ENCODE measurements around the gene GNLY.
"Not testable (repeated sequence)": the region's sequence is repeated elsewhere in the genome, so short reads cannot be mapped to it uniquely, and the experiment has no call there.

The GNLY gene

DNA sequence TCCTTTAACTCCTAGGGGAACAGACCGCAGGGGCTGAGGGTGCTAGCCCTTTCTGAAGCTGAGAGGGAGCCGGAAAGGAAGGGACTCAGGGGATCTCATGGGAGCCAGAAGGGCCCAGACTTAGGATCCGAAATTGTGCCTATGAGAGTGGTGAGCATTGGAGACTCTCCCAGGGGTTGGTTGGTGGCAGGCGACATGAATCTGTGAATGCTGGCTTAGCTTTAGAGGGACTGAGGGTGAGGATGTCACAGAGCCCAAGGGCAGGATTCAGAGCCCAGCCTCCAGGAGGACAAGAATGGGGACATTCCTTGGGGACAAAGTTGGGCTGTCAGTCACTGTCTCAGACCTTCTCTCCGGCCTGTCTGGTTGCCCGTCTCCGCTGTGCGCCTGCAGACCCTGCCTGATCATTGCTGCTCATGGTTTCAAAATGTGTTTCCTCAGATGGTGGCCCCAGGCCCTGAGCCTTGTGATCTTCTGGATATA lies 17.5 kb downstream of the GNLY start:
- DNase-seq: no peak

DNA sequence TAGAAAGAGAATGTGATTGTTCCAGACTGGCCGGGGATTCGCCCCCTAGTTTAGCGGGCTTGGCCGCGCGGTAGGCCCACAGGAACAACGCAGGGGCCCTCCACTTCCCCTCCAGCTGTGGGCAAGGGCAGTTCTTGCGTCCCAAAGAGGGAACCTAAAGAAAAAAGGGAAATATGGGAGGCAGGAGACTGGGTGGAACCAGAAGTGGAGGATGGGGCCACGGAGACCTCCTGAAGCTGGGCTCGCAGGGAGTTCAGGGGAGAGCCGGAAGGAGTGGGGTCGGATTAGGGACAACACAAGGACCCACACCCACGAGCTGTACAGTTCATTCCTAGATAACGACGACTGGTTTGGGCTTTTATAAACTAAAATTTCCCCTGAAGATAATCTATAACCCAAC lies 18.2 kb downstream of the GNLY start:
- DNase-seq: no peak

DNA sequence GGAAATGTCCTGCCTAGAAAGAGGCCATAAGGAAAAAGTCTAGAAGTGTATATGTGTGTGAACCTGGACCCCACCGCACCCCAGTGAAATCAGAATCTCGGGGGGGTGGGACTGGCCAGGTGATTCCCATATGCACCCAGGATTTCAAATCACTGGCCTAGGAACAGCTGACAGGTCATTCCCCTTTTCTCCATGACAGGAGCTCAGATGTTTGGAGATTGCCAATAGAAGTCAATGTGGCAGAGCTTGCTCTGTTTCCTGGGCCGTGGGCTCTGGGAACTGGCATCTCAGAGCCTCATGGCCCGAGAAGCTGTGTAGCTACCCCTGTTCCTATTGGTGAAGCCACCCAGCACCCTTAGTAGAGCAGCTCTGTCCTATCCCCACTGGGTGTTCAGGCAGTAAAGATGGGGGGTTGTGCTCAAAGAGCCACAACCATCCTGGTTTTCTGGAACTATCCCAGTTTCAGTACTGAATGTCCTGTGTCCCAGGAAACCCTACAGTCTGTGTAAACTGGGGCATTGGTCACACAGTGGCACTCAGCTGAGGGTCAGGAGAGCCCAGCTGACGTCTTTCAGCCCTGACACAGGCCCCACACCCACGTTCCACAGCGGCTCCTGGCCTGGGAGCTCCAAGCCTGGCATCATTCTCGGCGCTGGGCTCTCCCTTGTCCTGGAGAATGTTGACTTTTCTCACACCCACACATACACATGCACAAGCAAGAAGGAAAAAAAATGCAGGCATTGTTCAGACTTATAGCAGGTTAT lies 18.9 kb downstream of the GNLY start:
- no peak for DNase-seq

DNA sequence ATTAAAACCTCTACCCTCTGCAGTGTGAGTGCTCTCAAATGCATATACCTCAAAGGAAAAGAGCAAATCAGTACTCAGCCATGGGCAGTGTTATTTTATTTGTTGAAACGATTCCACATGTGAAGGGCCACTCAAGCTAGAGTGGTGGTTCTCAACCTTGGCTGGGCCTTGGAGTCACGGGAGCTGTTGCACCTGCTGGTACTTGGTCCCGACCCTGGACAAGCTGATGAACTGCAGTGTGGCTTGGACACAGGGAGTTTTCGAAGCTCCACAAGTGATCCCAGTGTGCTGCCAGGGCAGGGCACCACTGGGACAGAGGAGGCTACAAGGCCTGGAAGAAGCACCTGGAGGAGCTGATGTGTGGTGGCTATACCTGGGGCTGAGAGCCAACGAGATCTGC lies 19.7 kb downstream of the GNLY start:
- DNase-seq: no peak

DNA sequence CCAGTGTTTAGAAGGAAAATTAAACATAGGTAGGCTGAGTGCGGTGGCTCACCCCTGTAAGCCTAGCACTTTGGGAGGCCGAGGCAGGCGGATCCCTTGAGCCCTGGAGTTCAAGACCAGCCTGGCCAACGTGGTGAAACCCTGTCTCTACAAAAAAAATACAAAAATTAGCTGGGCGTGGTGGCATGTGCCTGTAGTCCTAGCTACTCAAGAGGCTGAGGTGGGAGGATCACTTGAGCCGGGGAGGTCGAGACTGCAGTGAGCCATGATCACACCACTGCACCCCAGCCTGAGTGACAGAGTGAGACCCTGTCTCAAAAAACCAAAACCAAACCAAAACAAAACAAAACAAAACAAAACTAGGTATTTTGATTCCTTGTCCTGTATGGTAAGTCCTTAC lies 20.3 kb downstream of the GNLY start:
- DNase-seq: not testable (repeated sequence)

DNA sequence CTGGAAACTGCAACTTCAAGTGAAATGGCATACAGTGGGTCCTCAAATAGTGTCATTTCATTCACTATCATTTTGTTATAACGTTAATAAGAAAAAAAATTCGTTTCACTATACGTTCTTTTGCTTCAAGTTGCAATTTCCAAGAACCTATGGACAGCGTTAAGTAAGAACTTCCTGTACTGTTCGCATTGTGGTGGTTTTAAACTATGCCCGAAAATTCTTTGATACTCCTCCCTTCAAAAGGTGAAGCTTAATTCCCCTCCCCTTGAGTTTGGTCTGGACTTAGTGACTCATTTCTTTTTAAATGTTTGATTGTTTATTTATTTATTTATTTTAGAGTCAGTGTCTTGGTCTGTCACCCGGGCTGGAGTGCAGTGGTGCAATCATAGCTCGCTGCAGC lies 20.7 kb downstream of the GNLY start:
- DNase-seq: no peak

DNA sequence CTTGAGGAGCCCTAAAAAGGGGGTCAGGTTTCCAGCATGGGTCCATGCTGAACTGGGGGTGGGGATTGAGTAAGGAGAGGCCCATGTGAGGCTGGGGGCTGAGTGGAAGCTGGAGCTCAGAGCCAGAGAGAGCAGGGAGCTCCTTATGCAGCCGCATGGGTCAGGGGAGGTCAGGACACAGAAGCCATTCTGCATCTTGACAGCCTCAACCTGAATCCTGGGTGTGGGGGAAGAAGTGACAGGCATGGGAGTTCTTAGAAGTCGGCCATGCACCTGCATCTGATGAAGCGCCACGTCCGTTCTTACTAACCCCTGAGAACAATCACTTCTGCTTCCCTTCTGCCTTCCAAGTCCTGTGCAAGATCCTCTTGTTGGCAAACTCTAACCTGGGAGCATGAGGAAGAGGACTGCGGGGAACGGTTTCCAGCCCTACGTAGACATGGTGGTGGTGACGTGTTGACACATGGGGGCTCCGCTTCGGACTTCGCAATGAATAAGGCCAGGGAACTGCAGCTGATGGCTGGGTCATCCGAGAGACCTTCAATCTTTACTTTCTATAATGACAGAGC lies 22.3 kb downstream of the GNLY start:
- DNase-seq: no peak

DNA sequence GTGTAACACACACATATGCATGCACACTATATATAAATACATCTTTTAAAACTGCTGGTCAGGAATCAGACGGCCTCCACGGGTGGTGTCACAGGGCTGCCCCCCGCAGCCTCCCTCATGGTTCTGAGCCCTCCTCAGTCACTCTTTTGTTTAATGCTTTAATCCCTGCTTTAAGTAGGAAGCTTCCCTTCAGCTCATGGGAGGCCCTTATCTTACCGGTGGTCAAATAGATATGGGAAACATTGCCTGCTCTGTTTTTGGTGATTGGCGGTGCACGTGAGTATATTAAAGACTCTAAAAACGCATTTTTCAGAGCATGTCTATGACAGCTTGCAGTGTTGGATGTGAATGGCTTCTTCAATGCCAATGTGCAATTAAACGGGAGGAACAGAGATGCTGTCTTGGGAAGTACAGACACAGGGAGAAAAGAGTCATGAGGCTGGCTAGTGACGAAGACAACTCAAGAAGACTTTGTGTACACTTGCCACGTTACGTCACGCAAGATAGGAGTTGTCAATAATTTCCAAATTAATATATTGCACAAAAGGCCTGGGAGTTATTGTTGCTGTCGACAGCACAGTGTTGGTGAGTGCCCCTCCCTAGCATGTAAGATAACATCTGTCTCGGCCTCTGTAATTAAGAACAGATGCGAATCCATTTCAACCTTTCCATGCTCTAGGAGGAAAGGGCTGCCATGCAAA lies 23.3 kb downstream of the GNLY start:
- DNase-seq: no peak

DNA sequence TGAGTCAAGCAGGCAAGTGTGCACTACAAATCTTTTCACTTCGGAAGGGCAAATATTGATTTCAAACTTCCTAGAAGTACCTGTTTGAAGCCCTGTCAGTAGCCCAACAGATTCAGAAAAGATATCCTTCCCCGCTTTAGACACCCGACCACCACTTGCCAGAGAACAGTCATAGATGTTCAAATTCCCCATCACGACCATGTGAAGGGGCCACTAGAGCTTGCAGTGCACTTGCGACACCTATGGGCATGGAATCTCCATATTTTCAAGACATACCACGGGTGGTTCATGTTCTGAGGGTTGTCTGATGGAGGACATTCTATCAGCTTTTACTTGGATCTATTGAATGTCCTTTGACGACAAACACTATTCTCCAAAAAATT lies 23.8 kb downstream of the GNLY start:
- no peak for DNase-seq

DNA sequence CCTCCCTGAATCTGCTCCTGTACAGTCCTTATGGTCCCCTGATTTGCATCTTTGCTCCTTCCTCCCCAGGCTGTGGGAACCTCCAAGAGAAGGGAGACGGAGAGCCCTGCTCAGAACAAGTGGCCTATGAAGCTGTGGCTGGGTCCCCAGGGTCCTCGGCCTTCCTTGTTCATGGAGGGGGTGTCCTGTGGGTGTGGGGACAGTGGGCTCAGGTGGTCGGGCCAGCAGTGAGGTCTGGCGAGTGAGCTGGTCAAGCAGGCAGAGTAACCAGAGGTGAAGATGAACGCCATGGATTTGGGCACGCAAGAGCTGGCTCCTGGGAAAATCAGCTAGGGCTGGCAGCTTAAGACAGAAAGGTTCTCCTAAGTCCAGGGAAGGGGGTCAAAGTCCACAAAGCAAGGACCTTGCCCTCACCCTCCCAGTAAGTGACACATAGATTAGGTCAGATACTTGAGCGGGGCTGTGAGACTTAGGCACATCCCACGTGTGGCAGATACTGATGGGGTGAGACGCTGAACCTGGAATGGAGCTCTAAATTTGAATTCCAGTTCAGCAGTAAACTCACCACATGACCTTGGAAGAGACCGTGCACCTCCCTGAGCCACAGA lies 24.8 kb downstream of the GNLY start:
- DNase-seq: no peak

DNA sequence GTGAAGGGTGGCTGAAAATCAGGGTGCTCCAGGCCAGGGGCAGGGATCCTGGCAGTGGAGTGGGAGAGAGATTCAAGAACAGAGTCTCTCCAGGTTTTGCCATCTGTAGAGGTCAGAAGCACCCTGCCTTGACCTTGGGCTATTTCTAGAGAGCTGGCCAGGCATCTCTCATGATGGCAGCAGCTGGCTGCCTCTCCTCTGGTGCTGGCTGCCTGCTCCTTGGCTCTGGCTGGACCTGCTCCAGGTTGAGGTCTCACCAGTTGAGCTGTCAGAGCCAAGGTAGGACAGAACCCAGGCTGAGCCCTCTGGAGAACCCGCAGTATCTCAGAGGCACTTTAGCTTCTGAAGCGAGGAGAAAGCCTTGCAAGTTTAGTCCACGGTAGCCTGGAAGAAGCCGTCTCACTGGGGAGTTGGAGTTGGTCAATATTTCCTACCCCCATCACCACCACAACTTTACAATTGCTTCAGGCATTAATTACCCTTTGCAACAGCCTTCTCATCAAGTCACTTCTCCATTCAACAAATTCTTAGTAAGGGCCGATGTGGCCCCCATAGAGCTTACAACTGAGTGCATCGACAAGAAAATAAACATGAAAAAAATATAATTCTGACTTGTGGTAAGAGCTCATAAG lies 25.6 kb downstream of the GNLY start:
- no peak for DNase-seq

DNA sequence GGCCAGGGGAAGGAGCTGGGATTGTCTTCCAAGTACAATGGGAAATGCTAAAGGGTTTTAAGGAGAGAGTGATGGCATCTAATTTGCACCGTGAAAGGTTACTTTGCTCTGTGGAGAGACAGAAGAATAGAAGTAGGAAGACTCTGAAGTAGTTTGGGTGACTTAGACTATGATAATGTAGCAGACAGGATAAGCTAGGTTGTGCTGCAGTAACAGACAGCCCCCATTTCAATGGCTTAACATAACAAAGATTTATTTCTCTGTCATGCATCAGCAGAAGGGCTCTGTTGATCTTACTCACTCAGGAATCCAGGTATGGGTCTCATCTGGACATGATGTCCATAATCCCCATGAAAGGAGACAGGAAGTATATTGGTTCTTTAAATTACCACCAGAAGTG lies 26.4 kb downstream of the GNLY start:
- no peak for DNase-seq

DNA sequence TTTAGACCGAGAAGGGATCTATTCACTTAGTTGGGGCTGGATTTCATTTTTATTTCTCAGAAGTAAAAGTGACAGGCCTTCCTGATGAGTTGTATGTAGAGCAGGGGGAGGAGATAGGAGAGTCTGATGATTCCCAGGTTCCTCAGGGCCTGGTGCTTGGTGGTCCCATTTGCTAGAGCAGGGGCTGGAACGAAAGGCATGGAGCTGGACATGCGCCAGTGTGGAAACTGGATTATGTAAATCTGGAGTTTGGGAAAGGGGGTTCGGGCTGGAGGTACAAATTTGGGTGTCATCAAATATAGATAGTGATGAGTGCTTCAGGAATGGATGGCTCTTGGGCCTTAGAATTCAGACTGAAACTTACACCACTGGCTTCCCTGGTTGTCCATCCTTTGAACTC lies 27.5 kb downstream of the GNLY start:
- DNase-seq: no peak

DNA sequence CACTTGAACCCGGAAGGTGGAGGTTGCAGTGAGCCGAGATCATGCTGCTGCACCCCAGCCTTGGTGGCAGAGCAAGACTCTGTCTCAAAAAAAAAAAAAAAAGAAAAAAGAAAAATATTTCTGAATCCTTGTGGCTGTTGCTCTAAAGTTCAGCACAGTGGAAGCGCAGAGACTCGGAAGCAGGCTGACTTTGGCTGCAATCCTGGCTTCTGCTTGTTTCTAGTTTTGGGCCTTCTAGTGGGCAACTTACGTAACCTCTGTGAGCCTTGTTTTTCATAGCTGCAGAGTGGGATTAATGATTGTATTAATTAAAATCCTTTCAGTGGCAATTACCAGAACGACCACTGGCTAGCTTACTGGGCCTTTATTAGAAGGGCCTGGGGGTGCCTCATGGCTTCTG lies 28.4 kb downstream of the GNLY start:
- DNase-seq: no peak

DNA sequence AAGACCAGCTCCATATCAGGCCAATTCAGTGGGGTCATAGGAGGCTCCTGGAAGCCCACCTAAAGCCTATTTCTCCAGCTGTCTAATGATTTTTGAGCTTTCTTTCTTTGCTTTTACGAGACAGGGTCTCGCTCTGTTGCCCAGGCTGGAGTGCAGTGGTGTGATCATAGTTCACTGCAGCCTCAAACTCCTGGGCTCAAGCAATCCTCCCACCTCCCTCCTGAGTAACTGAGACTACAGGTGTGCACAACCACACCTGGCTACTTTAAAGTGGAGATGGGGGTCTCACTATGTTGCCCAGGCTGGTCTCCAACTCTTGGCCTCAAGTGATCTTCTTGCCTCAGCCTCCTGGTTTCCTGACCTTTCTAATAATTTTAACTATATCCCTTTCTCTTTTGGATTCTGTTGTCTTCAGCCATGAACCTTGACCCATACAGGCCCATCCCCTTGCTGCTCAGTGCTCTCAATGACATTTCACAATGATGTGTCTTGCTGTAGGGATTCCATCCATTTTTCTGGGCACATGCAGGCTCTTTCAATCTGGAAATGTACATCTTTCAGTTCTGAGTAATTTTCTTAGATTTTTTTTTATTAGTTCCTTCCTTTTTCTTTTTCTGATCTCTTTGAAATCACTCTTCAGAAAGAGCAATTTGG lies 29.7 kb downstream of the GNLY start:
- DNase-seq: no peak

DNA sequence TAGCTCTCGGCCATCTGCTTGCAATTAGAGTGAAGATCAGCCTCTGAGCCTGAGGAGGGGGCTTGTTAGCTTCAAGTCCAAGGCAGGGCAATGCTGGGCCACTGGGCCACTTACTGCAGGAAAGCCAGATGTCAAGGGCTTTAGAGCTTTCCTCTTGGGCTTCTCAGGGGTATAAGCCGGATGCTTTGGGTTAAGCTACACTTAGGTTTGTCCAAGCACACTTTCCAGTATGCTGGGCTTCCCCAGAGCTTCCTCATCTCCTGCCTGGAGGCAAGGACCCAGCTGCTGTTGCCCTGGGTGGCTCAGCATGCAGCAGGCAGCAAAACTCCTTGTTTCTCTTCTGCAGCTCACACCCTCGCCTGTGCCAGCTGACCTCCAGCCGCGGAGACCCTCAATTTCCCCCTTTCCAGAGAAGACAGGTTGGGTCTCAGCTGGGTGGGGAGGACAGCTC lies 30.6 kb downstream of the GNLY start:
- DNase-seq: no peak

DNA sequence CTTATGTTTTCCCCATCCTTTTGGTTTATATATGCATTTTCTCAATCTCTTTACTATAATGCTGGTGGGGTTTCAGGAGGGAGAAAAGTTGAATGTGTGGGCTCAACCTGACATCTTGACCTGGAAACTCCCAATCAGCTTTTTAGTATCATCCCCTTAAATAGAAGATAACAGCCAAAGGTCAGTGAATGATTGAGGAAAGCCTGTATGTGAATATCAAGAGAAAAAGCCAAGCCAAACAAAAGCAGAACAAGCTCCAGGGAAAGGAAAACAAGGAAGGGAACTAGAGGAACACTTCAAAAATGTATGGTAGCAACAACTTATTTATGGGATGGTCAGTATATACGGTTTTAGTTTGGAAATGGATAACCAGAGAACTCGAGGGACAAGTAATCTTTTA lies 31.3 kb downstream of the GNLY start:
- no peak for DNase-seq

DNA sequence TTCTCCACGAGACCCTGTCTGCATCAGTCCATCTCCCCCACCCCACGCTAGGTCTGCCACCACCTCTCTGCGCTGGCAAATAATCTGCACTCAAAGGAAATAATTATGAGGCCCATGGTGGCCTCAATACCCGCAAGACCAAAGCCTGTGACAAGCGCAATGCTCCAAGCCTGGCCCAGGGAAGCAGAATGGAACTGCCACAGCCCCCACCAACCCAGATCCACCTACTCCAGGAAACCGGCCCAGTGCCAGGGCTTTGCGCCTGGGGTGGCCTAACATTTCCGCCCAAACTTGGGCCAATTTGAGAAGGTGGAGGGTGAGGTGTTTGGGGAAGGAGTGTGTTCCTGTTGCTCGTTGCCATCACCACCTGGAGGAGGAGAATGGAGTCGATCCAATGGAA lies 33.6 kb downstream of the GNLY start:
- DNase-seq: no peak

DNA sequence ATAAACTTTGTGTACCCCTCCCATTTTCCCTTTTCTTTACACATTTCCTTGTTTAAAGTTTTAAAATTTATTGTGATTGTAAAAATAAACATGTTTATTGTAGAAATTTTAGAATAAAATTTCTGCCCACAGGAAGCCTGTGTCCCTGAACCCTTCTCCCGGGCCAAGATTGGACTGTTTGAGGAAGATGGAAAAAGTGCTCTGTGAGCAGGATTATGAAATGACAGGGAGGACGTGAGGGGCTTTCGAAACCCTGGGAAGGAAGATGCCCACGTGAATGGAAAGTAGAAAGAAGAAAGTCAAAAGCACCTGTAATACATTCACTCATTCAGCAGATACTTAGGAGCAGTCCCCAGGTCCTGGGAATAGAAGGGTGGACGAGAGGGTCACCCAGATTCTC lies 34.2 kb downstream of the GNLY start:
- DNase-seq: no peak

DNA sequence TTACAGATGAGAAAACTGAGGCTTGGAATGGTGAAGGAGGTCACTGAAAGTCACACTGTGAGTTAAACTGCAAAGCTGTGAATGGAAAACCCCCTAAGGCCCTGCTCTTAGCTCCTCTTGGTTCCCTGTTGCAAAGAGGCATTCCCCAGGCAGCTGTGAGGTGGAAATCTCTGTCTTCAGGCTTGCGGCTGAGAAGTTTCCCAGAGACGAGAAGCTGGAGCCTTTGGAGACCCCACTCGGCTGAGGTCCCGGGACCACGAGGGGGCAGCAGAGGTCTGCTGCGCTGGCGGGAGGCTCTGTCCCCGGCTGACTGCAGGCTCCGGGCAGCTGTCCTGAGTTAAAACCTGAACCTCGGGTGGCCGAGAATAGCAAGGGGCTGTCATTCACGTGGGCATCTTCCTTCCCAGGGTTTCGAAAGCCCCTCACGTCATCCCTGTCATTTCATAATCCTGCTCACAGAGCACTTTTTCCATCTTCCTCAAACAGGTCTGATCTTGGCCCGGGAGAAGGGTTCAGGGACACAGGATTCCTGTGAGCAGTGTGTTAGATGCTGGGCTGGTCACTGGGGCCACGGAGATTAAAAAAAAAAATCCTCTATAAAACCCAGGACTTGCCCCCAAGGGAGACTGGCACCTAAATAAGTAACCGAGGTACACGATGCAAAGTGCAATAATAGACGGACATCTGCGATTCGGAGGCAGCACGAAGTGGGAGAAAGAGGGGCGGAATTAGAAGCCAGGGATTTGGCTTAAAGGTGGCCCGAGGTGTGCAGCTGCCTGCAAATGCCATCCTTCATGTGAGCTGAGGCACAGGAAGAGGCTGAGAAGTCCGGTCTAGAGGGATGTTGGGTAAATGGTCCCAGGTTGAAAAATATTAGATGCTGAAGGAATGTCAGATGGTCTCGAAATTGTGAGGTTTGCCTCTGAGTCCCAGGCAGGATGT lies 35.0 kb downstream of the GNLY start:
- no peak for DNase-seq

DNA sequence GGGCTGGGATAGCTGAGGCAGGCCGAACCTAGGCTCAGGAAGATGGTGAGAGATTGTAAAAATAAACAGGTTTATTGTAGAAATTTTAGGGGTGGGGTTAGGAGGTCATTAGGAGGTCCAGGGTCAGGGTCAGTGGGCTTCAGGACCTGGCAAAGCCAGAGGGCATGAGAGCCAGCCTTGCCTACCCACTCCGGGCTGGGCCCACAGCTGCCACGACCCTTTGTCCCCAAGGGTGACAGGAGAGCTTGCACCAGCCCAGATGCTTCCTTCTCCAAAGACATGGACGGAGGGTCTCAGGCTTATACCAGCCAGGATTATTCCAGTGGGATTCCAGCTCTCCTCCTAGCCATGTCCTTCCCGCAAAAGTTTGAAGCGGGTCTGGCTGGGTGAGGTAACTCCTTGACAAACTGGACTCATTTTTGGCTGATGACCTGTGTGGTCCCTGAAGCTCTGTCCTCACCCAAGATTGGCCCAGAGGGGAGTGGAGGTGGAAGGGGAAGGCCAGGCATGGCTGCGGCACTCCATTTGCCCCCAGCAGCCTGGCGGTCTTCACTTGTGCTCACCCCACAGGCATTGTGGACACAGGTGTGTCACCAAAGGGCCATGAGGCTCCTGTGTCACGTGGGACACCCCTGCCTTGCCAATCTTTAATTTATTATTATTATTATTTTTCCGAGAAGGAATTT lies 35.8 kb downstream of the GNLY start:
- no peak for DNase-seq
